GM18519 (cell line): ENCODE measurements around the gene NTN4.
"Not testable (repeated sequence)": the region's sequence is repeated elsewhere in the genome, so short reads cannot be mapped to it uniquely, and the experiment has no call there.

ENCODE experiments used
- ATAC-seq: cut with Tn5 transposase; IDR thresholded peaks from one replicate; pipeline ENCODE4 v1.9.1; 2021; ENCODE audit warnings: mild to moderate bottlenecking, moderate library complexity; ENCODE audit not compliant: unreplicated experiment, low FRiP score

NTN4 gene

GRCh38 chr12:95802482-95803270 is 12.1 kb upstream of the NTN4 start:
- ATAC-seq: no peak

- no peak for ATAC-seq
These were observed 6.4 kb upstream of the NTN4 start for GRCh38 chr12:95796982-95797289.

GRCh38 chr12:95796225-95796981 is 5.8 kb upstream of the NTN4 start:
- no peak for ATAC-seq

- ATAC-seq: no peak
These were observed 619 bp upstream of the NTN4 start for GRCh38 chr12:95790917-95791849.

GRCh38 chr12:95789126-95790032 is 1.2 kb downstream of the NTN4 start:
- ATAC-seq: no peak

GRCh38 chr12:95788637-95789036 is 1.9 kb downstream of the NTN4 start:
- ATAC-seq: no peak

GRCh38 chr12:95787274-95787818 is 3.2 kb downstream of the NTN4 start:
- ATAC-seq: no peak

GRCh38 chr12:95784915-95785314 is 5.6 kb downstream of the NTN4 start:
- no peak for ATAC-seq

GRCh38 chr12:95784286-95784685 is 6.3 kb downstream of the NTN4 start:
- no peak for ATAC-seq

GRCh38 chr12:95775466-95775865 is 15.1 kb downstream of the NTN4 start:
- ATAC-seq: not testable (repeated sequence)

- ATAC-seq: no peak
These were observed 16.1 kb downstream of the NTN4 start for GRCh38 chr12:95774311-95775045.

GRCh38 chr12:95773320-95773719 is 17.2 kb downstream of the NTN4 start:
- no peak for ATAC-seq

GRCh38 chr12:95767703-95768102 is 22.9 kb downstream of the NTN4 start:
- ATAC-seq: no peak

GRCh38 chr12:95766356-95767019 is 24.1 kb downstream of the NTN4 start:
- ATAC-seq: no peak

GRCh38 chr12:95764848-95765247 is 25.7 kb downstream of the NTN4 start:
- ATAC-seq: no peak

GRCh38 chr12:95763809-95764253 is 26.7 kb downstream of the NTN4 start:
- ATAC-seq: no peak

GRCh38 chr12:95762123-95762785 is 28.3 kb downstream of the NTN4 start:
- no peak for ATAC-seq

GRCh38 chr12:95760371-95760770 is 30.2 kb downstream of the NTN4 start:
- no peak for ATAC-seq
